HG02938 (cell line): Measurements from ENCODE around the gene MAN2A2.
"Not testable (repeated sequence)": the region's sequence is repeated elsewhere in the genome, so short reads cannot be mapped to it uniquely, and the experiment has no call there.

Experiments
- ATAC-seq: cut with Tn5 transposase; IDR thresholded peaks from one replicate; pipeline ENCODE4 v1.9.1; 2021; ENCODE audit warnings: mild to moderate bottlenecking, moderate library complexity; ENCODE audit not compliant: unreplicated experiment

The MAN2A2 gene

DNA sequence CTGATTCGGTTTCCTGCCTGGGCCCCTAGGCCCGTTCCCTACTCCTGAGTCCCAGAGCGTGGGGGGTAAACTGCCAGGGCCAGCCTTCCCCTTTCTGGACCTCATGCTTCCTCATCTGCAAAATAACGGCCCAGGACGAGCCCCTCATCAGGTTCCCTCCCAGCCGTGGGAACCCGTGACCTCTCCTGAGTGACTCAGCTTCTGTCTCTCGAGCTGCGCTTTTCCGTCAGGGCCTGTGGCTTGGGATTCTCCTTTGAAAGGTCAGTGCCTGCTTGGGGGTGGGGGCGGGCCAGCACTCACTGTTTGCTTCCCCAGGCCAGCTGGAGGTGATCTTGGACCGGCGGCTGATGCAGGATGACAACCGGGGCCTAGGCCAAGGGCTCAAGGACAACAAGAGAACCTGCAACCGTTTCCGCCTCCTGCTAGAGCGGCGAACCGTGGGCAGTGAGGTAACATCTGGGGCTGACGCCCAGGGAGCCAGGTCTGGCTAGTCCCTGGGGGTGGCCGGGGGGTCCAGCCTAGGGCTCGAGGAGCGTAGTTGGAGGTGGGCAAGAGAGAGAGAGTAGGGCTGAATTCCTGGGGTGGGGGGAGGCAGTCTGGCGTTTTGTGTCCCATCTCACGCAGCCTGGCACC lies 12.8 kb downstream of the MAN2A2 start:
- no peak for ATAC-seq

DNA sequence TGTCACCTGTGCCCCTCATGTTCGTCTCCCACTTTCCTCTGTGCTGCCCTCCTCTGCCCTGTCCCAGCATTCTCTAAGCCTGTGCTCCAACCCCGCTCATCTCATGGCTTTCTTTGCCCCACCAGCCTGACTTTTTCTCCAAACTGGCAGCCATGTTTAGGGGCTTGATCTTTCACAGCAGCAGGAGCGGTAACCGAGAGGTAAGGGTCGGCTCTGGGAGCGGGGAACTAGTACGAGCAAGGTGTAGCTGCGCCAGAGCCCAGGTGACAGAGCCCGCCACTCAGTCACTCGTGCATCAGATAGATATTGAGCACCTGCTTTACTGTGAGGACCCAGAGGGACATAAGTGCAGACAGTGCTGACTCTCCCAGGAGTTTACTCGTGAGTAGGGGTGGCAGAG lies 13.4 kb downstream of the MAN2A2 start:
- no peak for ATAC-seq

DNA sequence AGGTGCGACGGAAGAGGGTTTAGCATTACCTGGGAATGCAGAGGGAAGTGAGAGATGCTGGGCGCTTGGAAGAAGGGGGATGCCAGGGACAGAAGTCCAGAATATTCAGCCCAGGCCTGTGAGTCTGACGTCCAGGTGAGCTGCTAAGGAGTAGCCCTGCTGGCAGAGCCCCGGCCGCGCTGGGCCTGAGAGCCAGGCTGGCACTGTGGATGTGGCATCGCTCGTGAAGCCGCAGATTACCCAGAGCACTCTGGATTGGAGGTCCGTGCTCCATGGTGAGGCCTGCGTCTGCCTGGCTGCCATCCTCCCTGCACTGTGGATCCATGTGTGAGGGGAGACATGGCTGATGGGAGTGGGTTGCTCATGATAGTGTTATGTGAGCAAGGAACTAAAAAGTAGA lies 14.5 kb downstream of the MAN2A2 start:
- no peak for ATAC-seq

DNA sequence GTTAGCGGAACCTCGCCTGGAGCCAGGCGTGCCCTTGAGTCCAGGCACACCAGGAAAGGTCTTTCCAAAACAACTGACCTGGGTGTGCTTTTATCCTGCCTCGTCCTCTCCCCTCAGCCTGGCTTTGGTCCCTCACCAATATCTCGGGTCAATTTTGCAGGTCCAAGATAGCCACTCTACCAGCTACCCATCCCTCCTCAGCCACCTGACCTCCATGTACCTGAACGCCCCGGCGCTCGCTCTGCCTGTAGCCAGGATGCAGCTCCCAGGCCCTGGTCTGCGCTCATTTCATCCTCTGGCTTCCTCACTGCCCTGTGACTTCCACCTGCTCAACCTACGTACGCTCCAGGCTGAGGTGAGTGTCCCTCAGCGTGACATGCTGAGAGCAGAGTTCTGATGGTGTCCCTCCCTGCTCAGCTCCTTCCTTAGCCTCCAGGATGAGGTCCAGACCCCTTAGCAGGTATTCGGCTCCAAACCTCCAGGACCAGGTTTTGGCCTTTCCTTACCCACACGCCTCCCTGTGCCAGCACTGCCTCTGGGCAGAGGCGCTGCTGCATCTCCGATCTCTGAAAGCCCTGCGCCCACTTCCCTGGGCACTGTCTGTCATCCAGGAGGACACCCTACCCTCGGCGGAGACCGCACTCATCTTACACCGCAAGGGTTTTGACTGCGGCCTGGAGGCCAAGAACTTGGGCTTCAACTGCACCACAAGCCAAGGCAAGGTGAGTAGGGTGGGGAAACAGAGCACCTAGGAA lies 15.1 kb downstream of the MAN2A2 start:
- no peak for ATAC-seq

DNA sequence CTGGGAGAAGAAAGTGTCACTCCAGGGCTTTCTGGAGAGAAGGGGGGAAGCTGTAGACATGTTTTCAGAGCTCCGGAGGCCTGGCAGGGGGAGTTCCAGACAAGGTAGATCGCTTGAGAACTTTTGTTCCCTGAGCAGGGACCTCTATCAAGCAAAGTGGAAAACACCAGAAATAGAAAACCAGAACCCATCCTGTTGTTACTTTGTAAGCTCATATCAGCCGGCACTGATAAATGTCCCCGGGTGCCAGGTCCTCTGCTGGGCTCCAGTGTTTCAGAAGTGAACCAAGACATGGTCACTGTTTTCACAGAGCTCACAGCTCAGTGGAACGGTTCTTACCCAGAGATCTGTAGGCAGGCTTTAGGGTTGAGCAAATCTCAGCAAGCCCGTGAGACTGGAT lies 15.7 kb downstream of the MAN2A2 start:
- no peak for ATAC-seq

DNA sequence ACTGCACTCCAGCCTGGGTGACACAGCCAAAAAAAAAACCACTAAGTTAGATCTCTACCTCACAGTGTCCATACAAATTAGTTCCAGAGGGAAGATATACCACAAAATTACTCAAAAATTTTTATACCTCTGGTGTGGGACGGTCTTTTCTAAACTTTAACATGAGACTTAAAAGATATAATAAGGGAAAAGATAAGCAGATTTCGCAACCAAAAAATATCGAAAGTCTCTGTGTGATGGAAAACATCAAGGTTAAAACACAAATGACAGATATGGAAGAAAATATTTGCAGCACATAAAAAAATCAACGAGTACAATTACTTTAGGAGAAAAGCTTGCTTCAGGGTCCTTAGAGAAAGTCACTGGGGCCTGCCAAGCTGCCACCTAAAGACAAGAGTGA lies 18.8 kb downstream of the MAN2A2 start:
- no peak for ATAC-seq

DNA sequence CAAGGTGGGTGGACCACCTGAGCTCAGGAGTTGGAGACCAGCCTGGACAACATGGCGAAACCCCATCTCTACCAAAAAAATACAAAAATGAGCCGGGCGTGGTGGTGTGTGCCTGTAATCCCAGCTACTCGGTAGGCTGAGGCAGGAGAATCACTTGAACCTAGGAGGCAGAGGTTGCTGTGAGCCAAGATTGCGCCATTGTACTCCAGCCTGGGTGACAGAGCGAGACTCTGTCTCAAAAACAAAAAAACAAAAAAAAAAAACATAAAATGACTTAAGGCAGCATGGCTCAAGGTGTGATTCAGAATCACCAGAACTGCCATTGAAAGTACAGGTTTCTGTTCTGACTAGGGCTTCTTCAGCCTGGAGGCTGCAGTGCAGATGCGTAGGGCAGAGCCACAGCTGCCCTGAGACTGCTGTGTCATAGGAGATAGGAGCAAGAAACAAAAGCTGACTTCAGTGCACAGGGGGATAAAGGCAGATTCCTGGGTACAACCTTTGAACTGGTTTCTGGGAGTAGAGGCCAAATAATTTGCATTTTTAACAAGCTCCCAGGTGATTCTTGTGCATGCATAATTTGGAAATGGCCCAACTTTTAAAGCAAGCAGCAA lies 19.7 kb downstream of the MAN2A2 start:
- peak; percentile 93 for ATAC-seq

DNA sequence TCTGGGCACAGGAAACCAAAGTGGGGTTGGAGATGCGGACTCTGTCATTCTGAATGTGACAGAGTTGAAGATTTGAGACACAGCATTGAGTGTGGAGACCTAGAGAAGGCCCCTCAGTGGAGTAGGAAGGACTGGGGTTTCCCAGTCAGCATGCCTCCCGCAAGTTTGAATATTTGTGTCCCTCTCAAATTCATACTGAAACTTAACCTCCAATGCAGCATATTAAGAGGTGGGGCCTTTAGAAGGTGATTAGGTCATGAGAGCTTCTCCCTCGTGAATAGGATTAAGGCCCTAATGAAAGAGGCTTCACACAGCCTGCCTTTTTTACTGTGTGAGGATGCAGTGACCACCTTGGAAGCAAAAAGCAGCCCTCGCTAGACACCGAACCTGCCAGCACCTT lies 21.3 kb downstream of the MAN2A2 start:
- ATAC-seq = no peak

DNA sequence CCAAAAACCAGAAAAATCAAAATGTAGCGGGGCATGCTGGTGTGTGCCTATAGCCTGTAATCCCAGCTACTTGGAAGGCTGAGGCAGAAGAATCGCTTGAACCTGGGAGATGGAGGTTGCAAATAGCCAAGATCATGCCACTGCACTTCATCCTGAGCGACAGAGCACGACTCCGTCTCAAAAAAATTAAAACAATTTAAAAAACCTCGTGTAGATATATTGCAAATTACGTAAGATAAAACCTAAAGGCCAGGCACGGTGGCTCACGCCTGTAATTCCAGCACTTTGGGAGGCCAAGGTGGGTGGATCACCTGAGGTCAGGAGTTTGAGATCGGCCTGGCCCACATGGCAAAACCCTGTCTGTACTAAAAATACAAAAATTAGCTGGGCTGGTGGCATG lies 23.7 kb downstream of the MAN2A2 start:
- not testable (repeated sequence) for ATAC-seq

DNA sequence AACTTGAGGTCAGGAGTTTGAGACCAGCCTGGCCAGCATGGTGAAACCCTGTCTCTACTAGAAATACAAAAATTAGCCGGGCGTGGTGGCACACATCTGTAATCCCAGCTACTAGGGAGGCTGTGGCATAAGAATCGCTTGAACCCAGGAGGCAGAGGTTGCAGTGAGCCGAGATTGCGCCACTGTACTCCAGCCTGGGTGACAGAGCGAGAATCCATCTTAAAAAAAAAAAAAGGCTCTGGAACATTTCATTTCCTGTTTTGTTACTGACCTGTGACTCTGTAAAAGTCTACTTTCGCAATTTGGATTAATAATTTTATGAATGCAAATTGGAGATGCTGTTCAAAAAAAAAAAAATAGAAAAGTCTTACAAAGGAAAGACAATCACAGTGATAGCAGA lies 25.0 kb downstream of the MAN2A2 start:
- not testable (repeated sequence) for ATAC-seq

DNA sequence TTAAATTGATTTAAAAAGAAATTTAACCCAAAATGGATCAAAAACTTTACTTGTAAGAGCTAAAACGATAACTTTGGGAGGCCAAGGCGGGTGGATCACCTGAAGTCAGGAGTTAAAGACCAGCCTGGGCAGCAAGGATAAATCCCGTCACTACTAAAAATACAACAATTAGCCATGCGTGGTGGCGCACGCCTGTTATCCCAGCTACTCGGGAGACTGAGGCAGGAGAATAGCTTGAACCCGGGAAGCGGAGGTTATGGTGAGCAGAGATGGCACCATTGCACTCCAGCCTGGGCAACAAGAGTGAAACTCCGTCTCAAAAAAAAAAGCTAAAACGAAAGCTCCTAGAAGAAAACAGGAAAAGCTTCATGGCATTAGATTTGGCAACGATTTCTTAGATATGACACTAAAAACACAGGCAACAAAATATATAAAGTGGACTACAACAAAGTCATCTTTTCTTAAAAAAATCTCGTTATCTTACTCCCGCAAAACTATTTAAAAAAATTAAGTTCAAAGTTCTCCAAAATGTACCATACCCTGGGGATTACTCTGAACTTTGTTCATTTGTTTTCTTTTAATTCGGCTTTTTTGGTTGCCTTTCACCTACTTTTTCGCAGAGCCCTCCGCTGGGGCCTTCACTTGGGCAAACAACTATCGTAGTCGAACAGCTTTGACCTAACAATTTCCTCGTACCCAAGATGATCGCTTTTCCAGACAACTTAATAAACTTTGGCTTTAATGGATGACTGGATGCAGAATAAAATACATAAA lies 26.3 kb downstream of the MAN2A2 start:
- no peak for ATAC-seq

DNA sequence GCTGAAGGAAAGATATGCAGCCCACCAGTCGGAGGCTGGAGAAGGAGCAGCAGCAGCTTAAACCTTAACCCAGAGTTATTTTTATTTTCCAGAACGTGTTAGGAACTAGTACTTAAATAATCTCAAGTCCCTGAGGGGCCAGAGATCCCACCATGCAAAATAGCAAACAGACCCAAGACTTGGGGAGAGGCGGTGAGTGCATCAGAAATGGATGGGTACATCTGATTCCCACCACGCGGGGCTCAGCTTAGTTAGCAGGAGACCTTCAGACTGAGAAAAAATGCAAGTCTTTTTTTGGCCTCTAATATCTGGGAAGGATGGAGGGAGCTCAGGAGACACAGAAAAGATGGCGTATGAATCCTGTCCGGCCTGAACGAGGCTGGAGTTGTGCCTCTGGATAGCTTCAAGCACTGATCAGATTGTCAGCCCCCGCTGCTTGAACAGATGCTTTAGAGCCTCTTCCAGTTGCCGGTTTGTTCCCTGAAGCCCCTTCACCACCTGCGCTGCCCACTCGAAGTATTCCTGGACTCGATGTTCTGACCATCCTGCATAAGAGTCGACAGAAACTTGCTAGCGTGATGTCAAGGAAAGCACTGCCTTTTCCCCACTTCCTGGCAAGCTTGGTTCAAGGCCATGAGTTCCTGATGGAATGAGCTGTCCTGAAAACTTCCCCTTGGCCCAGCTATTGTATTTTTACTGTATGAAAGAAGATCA lies 27.9 kb downstream of the MAN2A2 start:
- ATAC-seq = no peak

DNA sequence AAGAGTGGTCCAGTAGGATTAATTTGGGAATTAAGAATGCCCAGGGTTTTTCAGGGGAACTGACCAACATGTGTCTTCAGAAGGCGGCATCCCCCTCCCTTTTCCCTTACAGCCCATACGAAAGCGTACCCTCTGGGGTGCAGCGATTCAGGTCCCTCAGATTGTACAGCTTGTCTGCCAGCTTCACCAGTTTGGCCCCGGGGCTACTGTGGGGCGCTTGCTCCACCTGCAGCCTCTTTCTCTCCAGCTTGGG lies 28.4 kb downstream of the MAN2A2 start:
- ATAC-seq = no peak

DNA sequence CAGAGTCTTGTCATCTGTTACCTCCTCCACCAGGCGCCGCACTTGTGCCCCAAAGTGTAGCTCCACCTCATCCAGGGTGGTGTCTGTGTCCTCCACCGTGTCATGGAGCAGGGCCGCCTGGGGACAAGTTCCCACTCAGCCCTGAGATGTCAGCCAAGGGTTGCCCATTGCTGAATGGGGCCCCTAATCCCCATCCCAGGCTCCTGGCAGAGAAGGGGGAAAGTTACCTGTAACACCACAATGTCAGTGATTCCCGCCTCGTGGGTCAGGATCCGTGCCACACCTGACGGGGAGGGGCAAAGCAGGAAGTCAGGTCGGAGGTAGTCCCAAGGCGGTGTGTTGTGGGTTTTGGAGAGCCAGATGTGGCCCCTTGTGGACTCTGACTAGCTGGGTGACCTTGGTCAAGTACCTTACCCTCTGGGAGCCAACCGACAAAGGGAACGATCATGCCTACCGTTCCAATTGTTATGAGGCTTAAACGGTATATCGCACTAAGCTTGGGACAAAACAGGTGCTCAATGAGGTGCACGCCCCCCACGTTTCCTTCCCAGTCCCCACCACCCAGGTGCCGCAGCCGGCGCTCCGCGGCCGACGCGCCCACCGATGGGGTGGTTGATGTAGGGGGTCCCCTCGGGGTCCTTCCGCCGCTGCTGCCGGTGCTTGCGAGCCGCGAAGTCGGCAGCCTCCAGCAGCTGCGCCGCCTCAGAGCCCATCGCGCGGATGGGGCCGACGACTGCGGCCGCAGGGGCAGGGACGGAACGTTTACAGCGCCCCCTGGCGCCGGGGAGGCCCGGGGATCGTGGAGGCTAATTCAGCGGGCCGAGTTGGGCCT lies 28.9 kb downstream of the MAN2A2 start, which contains the start of gene HDDC3:
TSS of gene HDDC3 (minus strand) at position 722 of the 832 bp plus-strand sequence. CDS start at position 713, 9 bp downstream.
- ATAC-seq = peak; percentile 45

DNA sequence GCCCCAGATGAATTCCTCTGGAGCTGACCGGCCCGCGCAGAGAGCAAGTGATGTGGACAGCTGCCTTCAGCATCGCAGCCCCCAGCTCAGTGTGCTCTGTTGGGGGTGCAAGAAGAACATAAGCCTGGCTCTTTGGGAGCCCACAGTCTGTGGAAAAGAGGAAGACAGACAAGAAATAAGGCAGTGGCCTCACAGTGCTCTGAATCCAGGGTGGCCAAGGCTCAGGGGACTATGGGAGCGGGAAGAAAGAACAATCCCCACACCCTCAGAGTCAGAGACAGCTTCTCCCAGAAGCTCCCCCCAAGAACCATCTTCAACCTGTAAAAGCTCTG lies 29.5 kb downstream of the MAN2A2 start:
- ATAC-seq = no peak

DNA sequence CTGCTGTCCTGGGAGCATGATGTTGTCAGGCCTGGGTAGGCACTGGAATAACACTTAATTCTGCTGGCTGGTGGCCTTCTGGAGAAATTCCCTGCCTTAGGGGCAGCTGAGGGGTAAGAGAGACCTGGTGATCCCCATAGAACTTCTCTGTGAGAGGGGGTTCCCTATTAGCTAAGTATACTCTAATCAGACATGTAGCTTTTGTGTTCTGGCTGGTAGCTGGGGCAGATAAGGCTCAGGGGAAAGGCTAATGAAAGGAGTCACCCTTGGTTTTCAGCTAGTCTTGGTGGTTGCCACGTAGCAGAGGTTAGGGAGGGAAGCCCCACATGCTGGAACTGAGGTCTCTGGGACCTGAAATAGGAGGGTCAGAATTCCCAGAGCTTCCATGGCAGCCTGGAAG lies 30.2 kb downstream of the MAN2A2 start:
- ATAC-seq = no peak

DNA sequence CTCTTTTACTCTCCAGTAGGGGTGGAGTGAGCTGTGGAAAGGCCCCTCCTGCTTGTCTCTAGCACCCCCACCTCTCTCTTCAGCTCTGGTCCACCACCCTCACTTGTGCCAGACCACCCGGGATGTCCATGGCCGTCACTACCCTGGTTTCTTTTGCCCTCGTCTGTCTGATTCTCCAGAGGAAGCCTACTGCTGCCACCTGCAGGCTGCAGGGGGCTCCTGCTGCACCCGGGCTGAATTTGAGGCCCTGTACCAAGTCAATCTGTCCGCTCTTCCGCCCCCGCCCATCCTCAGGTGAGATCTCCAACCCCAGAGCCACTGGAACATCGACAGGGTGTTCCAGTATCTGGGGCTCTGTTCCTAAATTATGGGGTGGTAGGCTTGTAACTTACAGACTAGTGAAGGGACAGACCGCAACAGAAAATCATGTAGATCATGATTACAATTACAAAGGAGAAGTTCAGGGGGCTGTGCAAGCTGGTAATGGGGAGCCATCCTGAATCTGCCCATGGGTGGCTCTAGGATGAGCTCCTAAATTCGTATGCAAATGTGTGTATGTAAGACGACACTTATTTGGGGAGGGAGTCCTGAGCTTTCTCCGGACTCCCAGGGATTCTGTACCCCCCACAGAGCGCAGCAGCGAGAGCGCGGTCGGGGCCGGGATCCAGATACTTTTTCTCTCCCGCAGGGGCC lies 31.3 kb downstream of the MAN2A2 start:
- ATAC-seq = peak; percentile 34

DNA sequence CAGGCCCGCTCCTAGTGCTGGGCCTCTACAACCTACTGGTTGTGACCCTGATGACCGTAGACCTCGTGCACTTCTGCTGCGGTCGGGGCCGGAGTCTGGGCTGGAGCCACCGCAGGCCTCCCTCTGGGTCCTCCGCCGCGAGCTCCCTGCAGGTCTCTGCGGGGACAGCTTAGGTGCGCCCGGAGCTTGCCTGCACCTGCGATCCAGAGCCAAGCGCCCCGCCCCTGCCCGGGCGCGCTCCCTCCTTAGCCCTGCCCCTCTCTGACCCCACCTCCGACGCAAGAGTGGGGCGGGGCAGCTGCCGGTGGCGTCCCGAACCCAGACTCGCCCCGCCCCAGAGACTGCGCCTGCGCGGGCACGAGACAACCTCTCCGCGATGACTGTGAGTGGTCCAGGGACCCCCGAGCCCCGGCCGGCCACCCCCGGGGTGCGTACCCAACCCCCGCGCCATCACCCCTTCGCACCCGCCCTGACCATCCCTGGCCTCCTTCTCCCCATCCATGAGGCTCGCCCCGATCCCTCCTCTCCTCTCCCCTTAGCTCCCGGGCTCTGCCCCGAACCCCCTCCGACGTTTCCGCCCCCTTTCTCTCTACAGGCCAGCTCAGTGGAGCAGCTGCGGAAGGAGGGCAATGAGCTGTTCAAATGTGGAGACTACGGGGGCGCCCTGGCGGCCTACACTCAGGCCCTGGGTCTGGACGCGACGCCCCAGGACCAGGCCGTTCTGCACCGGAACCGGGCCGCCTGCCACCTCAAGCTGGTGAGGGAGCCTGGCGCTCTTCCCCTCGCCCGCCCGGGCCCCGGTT lies 32.0 kb downstream of the MAN2A2 start, which contains the start of gene UNC45A:
TSS of gene UNC45A (plus strand) at position 337 of the 803 bp plus-strand sequence. CDS start at position 377, 40 bp downstream.
- peak; percentile 53 for ATAC-seq

DNA sequence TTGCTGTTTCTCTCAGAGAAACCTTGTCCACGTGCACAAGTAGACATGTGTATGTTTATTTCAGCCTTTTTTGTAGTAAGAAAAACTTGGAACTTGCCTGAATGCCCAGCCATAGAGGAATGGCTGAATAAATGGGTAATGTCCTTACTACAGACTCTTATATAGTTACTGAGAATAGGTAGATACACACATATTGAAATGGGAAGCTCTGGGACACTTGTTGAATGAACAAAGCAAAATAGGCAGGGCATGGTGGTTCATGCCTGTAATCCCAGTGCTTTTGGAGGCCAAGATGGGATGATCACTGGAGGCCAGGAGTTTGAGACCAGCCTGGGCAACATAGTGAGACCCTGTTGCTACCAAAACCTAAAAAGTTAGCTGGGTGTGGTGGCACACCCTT lies 33.7 kb downstream of the MAN2A2 start:
- ATAC-seq = no peak
